Iris pigment epithelial cell (primary cell): Measurements from ENCODE around the gene PRIM2.
A peak's percentile ranks its signal among the peaks of the same experiment; 100 is the strongest.
"Not testable (repeated sequence)": the region's sequence is repeated elsewhere in the genome, so short reads cannot be mapped to it uniquely, and the experiment has no call there.

Experiments
- DNase-seq: peaks from one replicate; pipeline ENCODE4 v3.0.0-alpha.2; 2011; ENCODE audit warnings: low read depth

PRIM2 gene

GRCh38 chr6:57445790-57446468, 128.5 kb downstream of the PRIM2 start:
- not testable (repeated sequence) for DNase-seq

- DNase-seq: not testable (repeated sequence)
Measured at GRCh38 chr6:57449496-57450066, 132.2 kb downstream of the PRIM2 start.

- not testable (repeated sequence) for DNase-seq
Measured at GRCh38 chr6:57459781-57460180, 142.4 kb downstream of the PRIM2 start.

- not testable (repeated sequence) for DNase-seq
Measured at GRCh38 chr6:57461022-57461421, 143.6 kb downstream of the PRIM2 start.

GRCh38 chr6:57463809-57464208, 146.4 kb downstream of the PRIM2 start:
- not testable (repeated sequence) for DNase-seq

GRCh38 chr6:57465968-57466367, 148.5 kb downstream of the PRIM2 start:
- not testable (repeated sequence) for DNase-seq

GRCh38 chr6:57469072-57469471, 151.6 kb downstream of the PRIM2 start:
- DNase-seq: peak; percentile 17

- DNase-seq: not testable (repeated sequence)
Measured at GRCh38 chr6:57470148-57470547, 152.7 kb downstream of the PRIM2 start.

- not testable (repeated sequence) for DNase-seq
Measured at GRCh38 chr6:57471314-57471864, 154.0 kb downstream of the PRIM2 start.

GRCh38 chr6:57472861-57473362, 155.5 kb downstream of the PRIM2 start:
- peak; percentile 93 for DNase-seq

- peak; percentile 78 for DNase-seq
Measured at GRCh38 chr6:57474862-57475475, 157.5 kb downstream of the PRIM2 start.

- peak; percentile 17 for DNase-seq
Measured at GRCh38 chr6:57475656-57476055, 158.2 kb downstream of the PRIM2 start.

GRCh38 chr6:57480194-57480593, 162.8 kb downstream of the PRIM2 start:
- not testable (repeated sequence) for DNase-seq

GRCh38 chr6:57481121-57481520, 163.7 kb downstream of the PRIM2 start:
- not testable (repeated sequence) for DNase-seq

- not testable (repeated sequence) for DNase-seq
Measured at GRCh38 chr6:57482471-57482870, 165.0 kb downstream of the PRIM2 start.

- DNase-seq: peak; percentile 49
Measured at GRCh38 chr6:57486494-57487081, 169.2 kb downstream of the PRIM2 start.

- peak; percentile 9 for DNase-seq
Measured at GRCh38 chr6:57488551-57488950, 171.1 kb downstream of the PRIM2 start.

GRCh38 chr6:57489887-57490286, 172.5 kb downstream of the PRIM2 start:
- not testable (repeated sequence) for DNase-seq

GRCh38 chr6:57491795-57492194, 174.4 kb downstream of the PRIM2 start:
- not testable (repeated sequence) for DNase-seq

GRCh38 chr6:57496251-57496650, 178.8 kb downstream of the PRIM2 start:
- DNase-seq: not testable (repeated sequence)

GRCh38 chr6:57500368-57501021, 183.1 kb downstream of the PRIM2 start:
- DNase-seq: peak; percentile 41

- DNase-seq: not testable (repeated sequence)
Measured at GRCh38 chr6:57502387-57502786, 185.0 kb downstream of the PRIM2 start.
